ENCODE results near the gene SMAGP.
"Not testable (repeated sequence)": the region's sequence is repeated elsewhere in the genome, so short reads cannot be mapped to it uniquely, and the experiment has no call there.

The SMAGP gene

DNA sequence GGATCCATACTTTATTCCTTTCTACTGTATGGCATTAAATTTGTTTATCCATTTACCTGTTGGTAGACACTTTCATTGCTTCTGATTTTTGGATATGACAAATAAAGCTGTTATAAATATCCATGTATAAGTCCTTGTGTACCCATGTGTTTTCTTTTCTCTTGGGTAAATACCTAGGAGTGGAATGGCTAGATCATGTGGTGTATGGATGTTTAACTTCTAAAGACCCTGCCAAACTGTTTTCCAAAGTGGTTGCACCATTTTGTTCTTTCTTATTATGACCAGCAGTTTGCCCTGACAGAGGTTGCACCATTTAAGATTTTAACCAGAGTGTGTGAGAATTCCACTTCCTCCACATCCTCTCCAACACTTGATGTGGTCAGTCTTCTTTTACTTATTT, 37.6 kb downstream of the SMAGP start:
- no peak overlapping the region for H3K4me3 ChIP-seq (replicated peaks; ENCODE audit: low read depth, low read length)
- TF ChIP-seq, protein P1, sequence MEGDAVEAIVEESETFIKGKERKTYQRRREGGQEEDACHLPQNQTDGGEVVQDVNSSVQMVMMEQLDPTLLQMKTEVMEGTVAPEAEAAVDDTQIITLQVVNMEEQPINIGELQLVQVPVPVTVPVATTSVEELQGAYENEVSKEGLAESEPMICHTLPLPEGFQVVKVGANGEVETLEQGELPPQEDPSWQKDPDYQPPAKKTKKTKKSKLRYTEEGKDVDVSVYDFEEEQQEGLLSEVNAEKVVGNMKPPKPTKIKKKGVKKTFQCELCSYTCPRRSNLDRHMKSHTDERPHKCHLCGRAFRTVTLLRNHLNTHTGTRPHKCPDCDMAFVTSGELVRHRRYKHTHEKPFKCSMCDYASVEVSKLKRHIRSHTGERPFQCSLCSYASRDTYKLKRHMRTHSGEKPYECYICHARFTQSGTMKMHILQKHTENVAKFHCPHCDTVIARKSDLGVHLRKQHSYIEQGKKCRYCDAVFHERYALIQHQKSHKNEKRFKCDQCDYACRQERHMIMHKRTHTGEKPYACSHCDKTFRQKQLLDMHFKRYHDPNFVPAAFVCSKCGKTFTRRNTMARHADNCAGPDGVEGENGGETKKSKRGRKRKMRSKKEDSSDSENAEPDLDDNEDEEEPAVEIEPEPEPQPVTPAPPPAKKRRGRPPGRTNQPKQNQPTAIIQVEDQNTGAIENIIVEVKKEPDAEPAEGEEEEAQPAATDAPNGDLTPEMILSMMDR (IDR thresholded peaks at IDR 0.05; ENCODE audit: low read length, missing control alignments) = no peak
- DNase-seq (ENCODE audit: low read depth) = no peak

DNA sequence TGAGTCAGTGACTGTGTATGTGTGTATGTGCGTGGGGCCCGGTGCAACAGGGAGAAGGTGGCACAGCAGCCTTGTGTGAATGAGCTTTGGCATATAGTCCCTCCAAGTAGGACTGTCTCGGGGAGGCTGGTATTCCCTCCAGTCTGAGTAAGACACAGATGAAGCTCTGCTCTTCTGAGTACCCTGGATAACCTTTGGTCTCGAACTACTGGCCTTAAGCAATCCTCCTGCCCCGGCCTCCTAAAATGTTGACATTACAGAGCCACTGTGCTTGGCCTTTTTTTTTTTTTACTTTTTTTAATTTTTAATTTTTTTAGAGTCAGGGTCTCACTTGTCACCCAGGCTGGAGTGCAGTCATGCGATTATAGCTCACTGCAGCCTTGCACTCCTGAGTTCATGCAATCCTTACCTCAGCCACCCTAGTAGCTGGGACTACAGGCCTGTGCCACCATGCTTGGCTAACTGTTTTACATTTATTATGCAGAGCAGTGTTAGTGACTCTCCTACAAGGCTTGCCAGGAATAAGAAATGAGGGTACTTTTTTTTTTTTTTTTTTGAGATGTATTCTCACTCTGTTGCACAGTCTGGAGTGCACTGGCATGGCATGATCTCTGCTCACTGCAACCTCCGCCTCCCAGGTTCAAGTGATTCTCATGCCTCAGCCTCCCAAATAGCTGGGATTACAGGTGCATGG, 41.0 kb downstream of the SMAGP start:
- TF ChIP-seq, protein P1 (IDR thresholded peaks at IDR 0.05; ENCODE audit: low read length, missing control alignments) = no peak
- DNase-seq (ENCODE audit: low read depth) = no peak
- no peak overlapping the region for H3K4me3 ChIP-seq (replicated peaks; ENCODE audit: low read depth, low read length)

DNA sequence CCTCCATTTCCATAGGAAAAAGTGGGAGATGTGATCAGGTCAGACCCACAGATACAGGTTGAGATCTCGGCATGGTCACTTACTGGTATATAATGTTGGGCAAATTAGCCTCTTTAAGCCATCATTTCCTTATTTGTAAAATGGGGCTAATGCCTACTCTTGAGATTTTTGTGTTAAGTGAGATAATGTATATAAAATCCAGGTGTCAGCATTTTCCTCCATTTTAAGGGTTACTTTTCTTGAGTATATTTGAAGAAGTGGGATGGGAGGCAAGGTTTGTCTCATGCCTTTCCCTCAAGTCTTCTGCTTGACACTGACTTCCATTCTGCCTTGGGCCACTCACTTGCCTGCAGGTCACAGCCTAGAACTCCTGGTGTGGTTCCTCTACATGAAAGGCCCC, 42.3 kb downstream of the SMAGP start:
- no peak overlapping the region for H3K4me3 ChIP-seq (replicated peaks; ENCODE audit: low read depth, low read length)
- no peak for DNase-seq (ENCODE audit: low read depth)
- TF ChIP-seq, protein P1 (IDR thresholded peaks at IDR 0.05; ENCODE audit: low read length, missing control alignments) = no peak

DNA sequence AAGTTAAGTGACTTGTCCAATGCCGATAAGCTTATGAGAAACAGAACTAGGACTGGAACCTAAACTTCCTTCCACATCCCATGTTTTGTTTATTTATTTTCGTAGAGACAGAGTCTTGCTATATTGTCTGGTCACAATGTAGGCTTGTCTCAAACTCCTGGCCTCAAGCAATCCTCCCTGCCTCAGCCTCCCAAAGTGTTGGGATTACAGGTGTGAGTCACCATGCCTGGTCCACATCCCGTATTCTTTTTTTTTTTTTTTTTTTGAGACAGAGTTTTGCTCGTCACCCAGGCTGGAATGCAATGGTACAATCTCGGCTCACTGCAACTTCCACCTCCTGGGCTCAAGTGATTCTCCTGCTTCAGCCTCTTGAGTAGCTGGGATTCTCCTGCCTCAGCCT, 43.1 kb downstream of the SMAGP start:
- not testable (repeated sequence) for H3K4me3 ChIP-seq (replicated peaks; ENCODE audit: low read depth, low read length); DNase-seq (ENCODE audit: low read depth)

DNA sequence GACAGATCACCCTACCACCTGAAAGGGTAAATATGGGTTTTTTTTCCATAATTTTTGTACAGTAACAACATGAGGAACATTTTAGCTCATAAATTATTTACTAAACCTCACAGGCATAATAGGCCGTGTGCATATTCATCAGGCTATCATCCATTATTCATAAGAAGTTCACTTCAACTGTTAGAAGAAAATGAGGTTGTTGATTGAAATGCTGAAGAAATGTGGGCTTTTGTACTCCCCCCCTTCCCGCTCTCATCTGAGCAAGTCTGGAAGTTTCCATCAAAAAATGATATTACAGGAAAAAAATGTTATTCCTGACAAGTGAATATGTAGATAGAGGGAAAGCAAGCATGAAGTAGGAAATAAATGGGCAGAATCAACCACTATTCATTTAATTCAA, 44.4 kb downstream of the SMAGP start:
- TF ChIP-seq, protein P1 (IDR thresholded peaks at IDR 0.05; ENCODE audit: low read length, missing control alignments) = no peak
- DNase-seq (ENCODE audit: low read depth) = no peak
- H3K4me3 ChIP-seq (replicated peaks; ENCODE audit: low read depth, low read length) = no peak overlapping the region

DNA sequence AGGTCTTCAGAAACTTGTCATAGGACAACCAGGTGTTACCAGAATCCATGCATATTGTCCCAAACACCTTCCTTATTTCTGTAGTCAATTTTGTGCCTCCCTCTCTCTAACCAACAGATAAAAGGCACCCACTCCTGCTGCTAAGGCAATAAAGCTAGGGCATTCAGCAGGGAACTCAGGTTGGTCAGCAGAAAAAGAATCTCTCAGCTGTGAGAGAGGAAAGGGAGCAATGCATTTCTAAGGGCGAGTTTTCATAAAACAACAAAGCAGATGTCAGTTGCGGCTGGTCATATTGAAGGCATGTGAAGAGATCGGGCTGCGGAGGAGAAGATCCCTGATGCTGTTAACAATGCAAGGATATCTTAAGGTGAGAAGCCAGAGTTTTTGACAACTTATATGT, 45.0 kb downstream of the SMAGP start:
- TF ChIP-seq, protein P1 (IDR thresholded peaks at IDR 0.05; ENCODE audit: low read length, missing control alignments) = no peak
- no peak overlapping the region for H3K4me3 ChIP-seq (replicated peaks; ENCODE audit: low read depth, low read length)

DNA sequence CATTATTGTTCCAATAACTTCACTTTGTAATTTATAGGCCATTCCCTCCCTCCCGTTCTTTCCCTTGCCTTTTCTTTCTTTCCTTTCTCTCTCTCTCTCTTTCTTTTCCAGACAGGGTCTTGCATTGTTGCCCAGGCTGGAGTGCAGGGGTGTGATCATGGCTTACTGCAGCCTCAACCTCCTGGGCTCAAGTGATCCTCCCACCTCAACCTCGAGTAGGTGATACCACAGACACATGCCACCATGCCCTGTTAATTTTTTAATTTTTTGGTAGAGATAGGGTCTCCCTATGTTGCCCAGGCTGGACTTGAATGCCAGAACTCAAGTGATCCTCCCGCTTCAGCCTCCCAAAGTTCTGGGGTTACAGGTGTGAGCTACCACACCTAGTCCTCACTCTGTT, 45.6 kb downstream of the SMAGP start:
- H3K4me3 ChIP-seq (replicated peaks; ENCODE audit: low read depth, low read length) = no peak overlapping the region
- no peak for DNase-seq (ENCODE audit: low read depth)
- TF ChIP-seq, protein P1 (IDR thresholded peaks at IDR 0.05; ENCODE audit: low read length, missing control alignments) = no peak

More for the DNA sequence above, 45.0 kb downstream of the SMAGP start:
- DNase-seq (ENCODE audit: low read depth) = no peak

Data from fibroblast of pulmonary artery (primary cell).